T1000 (cell line): ENCODE results near the gene ROGDI.

Experiments
- DNase-seq: peaks from one replicate; lab custom pipeline; 2025; ENCODE audit warnings: mixed read lengths; lab: John Stamatoyannopoulos, UW

Gene ROGDI

GRCh38 chr16:4801962-4802658 is at the start of gene ROGDI:
Gene ROGDI (minus strand): TSS chr16:4802633. CDS start chr16:4802571, 62 bp downstream.
- DNase-seq, result no peak

- DNase-seq, result no peak
Observed at GRCh38 chr16:4850211-4850610, 47.8 kb upstream of the ROGDI start.

- peak; percentile 5 for DNase-seq
Observed at GRCh38 chr16:4847774-4848587, 45.5 kb upstream of the ROGDI start.

GRCh38 chr16:4846901-4847773 is 44.7 kb upstream of the ROGDI start, which contains the start of the genes GLYR1 and UBN1:
Gene GLYR1 (minus strand): TSS chr16:4847288. CDS start chr16:4847265, 23 bp downstream.
Gene UBN1 (plus strand): TSS chr16:4847481. CDS start chr16:4852918, 5,437 bp downstream.
- peak; percentile 97 for DNase-seq

- no peak for DNase-seq
Observed at GRCh38 chr16:4846503-4846900, 44.1 kb upstream of the ROGDI start.

GRCh38 chr16:4840984-4841383 is 38.6 kb upstream of the ROGDI start:
- DNase-seq, result no peak

- DNase-seq, result no peak
Observed at GRCh38 chr16:4839942-4840341, 37.5 kb upstream of the ROGDI start.

GRCh38 chr16:4837733-4838501 is 35.5 kb upstream of the ROGDI start:
- DNase-seq, result no peak

GRCh38 chr16:4836727-4837126 is 34.3 kb upstream of the ROGDI start:
- DNase-seq, result no peak

GRCh38 chr16:4833584-4833983 is 31.2 kb upstream of the ROGDI start:
- DNase-seq, result no peak

- DNase-seq, result no peak
Observed at GRCh38 chr16:4832698-4833343, 30.4 kb upstream of the ROGDI start.

GRCh38 chr16:4831616-4832015 is 29.2 kb upstream of the ROGDI start:
- no peak for DNase-seq

- DNase-seq, result no peak
Observed at GRCh38 chr16:4830408-4830807, 28.0 kb upstream of the ROGDI start.

GRCh38 chr16:4828567-4829321 is 26.3 kb upstream of the ROGDI start:
- DNase-seq, result no peak

GRCh38 chr16:4826980-4827379 is 24.5 kb upstream of the ROGDI start:
- DNase-seq, result no peak

- DNase-seq, result no peak
Observed at GRCh38 chr16:4826526-4826925, 24.1 kb upstream of the ROGDI start.

GRCh38 chr16:4825196-4825595 is 22.8 kb upstream of the ROGDI start:
- no peak for DNase-seq

- no peak for DNase-seq
Observed at GRCh38 chr16:4820652-4821051, 18.2 kb upstream of the ROGDI start.

- DNase-seq, result no peak
Observed at GRCh38 chr16:4814542-4815173, 12.2 kb upstream of the ROGDI start.

GRCh38 chr16:4814046-4814445 is 11.6 kb upstream of the ROGDI start:
- DNase-seq, result no peak
